ENCODE results near the gene VSTM2B. TPM values are rescaled to one million over a fixed set of nuclear protein-coding genes. Genes with fewer than 3 reads are reported as not detected.

Gene VSTM2B
- total and polyA plus RNA-seq, 2 of the 4 experiments (the other 2 are of a cell fraction), result not detected

DNA sequence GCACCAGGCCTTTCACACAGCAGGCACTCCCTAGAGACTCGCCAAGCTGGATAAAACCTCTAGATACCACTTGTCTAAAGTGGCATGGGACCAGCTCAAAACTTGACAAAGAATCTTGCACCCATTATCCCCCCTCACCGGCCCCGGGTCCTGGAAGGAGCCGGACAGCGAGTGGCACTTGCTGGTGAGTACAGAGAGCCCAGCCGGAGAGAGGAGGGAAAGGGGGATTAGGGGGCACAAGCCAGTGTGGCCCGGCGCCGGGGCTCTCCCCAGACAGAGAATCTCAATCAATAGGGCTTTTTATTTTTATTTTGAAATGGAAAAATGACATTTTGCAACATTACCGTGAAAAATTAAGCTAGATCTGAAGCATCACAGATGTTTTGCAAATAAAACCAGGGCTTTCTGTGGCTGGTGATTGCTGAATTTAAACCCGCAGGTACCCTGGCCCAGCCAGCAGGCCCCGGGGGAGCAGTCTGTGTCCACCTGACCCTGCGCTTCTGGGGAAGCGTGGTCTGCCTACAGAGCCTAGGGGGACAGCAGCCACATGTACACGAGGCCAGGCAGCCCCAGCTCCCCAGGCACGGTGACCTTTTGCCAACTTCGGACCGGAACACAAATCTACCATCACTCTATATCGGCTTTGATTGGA lies 10.0 kb upstream of the VSTM2B start:
- no peak for ATAC-seq (ENCODE audit: low read depth)
- intact Hi-C loops (cut with micrococcal nuclease), result no loop called here

More for the DNA sequence above, 10.0 kb upstream of the VSTM2B start:
- Histone ChIP-seq H3K23ac (ENCODE audit: low read depth, low read length) (no peak overlapping the region), H3K4ac (ENCODE audit: low read depth, low read length) (no peak overlapping the region), H3K56ac (ENCODE audit: extremely low read depth, insufficient read depth, low read length) (no peak overlapping the region), H3K18ac (ENCODE audit: low read depth, low read length) (no peak overlapping the region), H2BK120ac (ENCODE audit: low read depth, low read length) (no peak overlapping the region), H4K5ac (ENCODE audit: low read depth, low read length) (no peak overlapping the region), H2BK5ac (ENCODE audit: low read depth, low read length, poor library complexity, severe bottlenecking) (no peak overlapping the region), H3K4me1 (ENCODE audit: control insufficient read depth, insufficient read depth, low read length) (no peaks in the 10 kb centered on the region), H2AFZ (replicated peaks; ENCODE audit: low read length, poor library complexity) (no peak overlapping the region), H3K27ac (ENCODE audit: insufficient read depth, low read length) (no peak overlapping the region), H3K9ac (ENCODE audit: low read depth, low read length) (no peak overlapping the region), H3K4me2 (ENCODE audit: low read depth, low read length) (no peak overlapping the region), H4K20me1 (ENCODE audit: insufficient read depth, low read length) (no peaks in the 10 kb centered on the region), H2BK20ac (ENCODE audit: low read depth, low read length) (no peak overlapping the region), H3K27me3 (ENCODE audit: control insufficient read depth, insufficient read depth, low read length) (no peaks in the 10 kb centered on the region), H2AK9ac (replicated peaks; ENCODE audit: low read depth, low read length, poor library complexity) (no peak overlapping the region), H3K79me1 (ENCODE audit: low read depth in 1 of 2, low read length in 2 of 2) (no peaks in the 10 kb centered on the region), H2AK5ac (ENCODE audit: low read depth, low read length) (no peak overlapping the region), H3K9me1 (ENCODE audit: insufficient read depth, low read length) (no peaks in the 10 kb centered on the region), H2BK15ac (ENCODE audit: low read depth, low read length) (no peak overlapping the region), H3K36me3 (ENCODE audit: control insufficient read depth, insufficient read depth, low read length) (no peaks in the 10 kb centered on the region), H3K14ac (replicated peaks; ENCODE audit: low read depth, low read length) (no peak overlapping the region), H3K4me3 (ENCODE audit: insufficient read depth, low read depth, low read length) (no peak overlapping the region), H3K9me3 (ENCODE audit: control insufficient read depth, insufficient read depth, low read length) (no peaks in the 10 kb centered on the region), H4K8ac (ENCODE audit: low read depth in 2 of 2, low read length in 2 of 2) (no peak overlapping the region), H4K91ac (ENCODE audit: insufficient read depth, low read depth, low read length) (no peak overlapping the region)
- no peak for DNase-seq
- no peak for TF ChIP-seq RFX5 (IDR thresholded peaks at IDR 0.05; ENCODE audit: low read depth, low read length)
- no TSS peak for BruUV-seq (replicated peaks)
- ChIA-PET POLR2A (ENCODE audit: unreplicated experiment) (no interaction called here), CTCF (no interaction called here)
- dilution Hi-C loops (cut with HindIII; ENCODE audit: low sequenced_read_pairs, unreplicated experiment) (no loop called here), in situ Hi-C loops (cut with MboI; ENCODE audit: low sequenced_read_pairs) (no loop called here)
- WGBS, 2 experiments (ENCODE audit: extremely low coverage in 2 of 2, insufficient read length in 1 of 2), result 60% methylated on average over 9 of the region's 19 CpGs; no CpG with 5 or more reads in 1 of the 2 experiments

Measured in IMR-90 (cell line).